HG02678 (cell line): Measurements from ENCODE around the gene ECHS1.
"Not testable (repeated sequence)": the region's sequence is repeated elsewhere in the genome, so short reads cannot be mapped to it uniquely, and the experiment has no call there.

Experiments
- ATAC-seq: cut with Tn5 transposase; IDR thresholded peaks from one replicate; pipeline ENCODE4 v1.9.1; 2021; ENCODE audit warnings: mild to moderate bottlenecking, moderate library complexity; ENCODE audit not compliant: unreplicated experiment

ECHS1 gene

DNA sequence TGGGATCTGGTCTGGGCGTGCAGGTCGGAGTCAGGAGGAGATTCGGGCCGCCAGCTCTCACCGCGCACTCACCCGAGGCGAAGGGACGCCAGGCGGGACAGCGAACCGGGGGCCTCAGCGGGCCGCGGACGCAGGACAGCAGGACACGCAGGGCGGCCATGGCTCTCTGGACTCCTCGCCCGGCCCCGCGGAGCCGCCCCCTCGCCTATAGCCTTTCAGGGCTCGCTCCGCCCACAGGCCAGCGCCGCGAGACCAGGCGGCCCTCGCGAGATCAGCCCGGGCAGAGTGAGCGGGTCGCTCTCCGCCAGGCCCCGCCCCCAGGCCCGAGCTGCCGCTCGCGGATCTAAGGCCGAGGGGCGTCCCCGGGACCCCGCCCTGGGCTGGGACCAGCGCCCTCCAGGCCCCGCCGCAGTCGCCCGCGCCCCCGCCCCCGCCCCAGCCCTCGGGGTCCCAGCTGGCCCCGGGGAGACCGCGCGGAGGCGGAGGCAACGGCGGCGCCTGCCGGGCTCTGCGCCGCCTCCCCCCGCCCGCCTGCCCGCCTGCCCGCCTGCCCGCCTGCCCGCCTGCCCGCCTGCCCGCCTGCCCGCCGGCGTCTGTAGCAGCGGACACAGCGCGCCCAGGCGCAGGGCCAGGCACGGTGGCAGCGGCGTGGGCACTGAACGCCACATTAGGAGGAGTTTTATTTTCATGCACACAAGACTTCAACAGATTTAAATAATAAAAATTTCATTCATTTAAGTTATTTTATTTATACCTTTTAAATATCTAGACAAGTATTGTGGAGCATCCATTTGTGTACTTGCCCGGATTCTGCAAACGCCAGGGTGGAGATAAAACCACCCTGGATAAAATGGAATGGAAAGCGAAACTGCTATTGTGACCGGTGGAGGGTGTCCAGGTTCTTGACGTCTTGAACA lies at the start of gene ECHS1:
Gene ECHS1, minus strand, starts transcription at position 181 of the 917 bp plus-strand sequence. Its CDS starts 21 bp downstream, at position 160.
- peak; percentile 96 for ATAC-seq

DNA sequence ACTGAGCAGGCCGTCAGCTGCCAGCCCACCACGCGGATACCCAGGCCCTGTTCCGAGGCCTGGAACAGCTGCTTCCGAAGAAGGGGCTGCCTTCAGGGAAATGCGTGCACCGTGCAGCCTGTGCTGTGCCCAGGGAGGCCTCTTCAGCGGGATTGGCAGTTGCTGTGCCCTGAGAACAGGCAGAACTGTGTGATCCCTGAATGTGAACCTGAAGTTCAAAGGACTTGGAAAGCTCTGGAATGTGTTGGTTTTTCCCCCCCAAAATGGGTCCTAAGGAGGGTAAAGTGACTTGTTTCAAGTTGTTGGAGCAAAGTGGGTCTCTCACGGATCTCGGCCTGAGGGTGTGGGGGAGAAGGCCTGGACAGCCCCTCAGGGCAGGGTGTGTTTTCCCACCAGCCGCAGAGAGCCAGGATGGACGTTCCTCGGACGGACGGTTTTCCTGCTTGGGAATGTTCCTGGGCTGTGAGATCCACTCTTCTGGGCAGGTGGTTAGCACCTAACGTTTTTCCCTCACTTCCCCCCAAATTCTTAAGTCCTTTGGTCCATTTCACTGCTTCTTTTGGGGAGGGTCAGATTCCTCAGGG lies 49.2 kb upstream of the ECHS1 start:
- no peak for ATAC-seq

DNA sequence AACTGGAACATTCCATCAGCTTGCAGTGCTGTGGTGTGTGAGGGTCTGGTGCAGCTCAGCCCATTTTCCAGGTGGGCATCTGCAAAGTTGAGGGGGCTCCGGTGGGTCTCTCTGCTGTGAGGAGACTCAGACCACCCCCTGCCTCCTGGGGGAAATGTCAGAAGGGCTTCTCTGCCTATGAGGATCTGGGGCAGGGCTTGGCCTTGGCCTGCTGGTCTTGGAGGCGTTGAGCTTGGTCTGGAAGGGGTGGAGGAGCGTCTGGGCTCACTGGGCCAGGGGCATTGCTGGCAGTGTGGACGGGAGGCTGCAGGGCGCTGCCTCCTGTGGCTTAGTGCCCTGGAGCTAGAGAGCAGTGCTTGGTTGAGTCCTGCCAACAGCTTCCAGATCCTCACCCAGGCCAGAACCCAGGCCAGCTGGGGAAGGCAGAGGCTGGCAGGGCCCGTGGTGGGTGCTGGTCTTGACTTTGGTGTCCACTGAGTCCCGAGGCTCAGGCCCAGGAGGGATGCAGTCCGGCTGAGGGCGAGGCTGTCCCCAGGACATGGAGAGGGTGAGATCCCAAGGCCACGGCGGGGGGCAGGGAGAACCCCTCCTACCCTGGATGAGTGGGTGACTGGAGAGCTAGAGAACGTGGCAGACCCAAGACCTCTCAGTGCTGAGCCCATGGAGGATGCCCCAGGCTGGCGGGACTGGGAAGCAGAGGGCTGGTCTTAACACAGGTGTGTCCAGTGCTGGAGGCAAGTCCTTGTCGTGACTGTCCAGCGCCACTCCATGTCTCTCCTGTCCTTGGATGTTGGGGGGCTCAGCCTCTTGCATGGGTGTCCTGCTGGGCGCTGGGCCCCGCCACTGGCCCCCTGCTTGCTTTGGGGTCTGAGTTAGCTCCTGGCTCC lies 48.4 kb upstream of the ECHS1 start:
- ATAC-seq, result no peak

DNA sequence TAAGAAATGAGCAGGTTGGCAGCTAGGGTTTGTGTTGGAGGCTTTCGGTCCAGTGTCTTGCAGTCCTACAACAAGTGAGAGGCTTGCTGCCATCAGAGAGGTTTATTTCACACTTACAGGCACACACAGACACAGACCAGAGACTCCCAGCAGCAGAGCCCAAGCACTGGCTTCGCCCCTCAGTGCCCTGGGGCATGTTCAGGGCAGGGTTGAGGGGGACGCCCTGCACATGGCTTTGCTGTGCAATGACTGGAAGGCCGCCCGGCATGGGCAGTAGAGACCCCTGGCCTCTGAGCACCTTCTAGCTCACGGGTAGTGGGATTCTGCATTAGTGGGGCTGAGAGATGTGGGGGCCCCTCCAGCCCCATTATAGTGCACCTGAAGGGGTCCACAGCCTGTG lies 47.4 kb upstream of the ECHS1 start:
- ATAC-seq, result no peak

DNA sequence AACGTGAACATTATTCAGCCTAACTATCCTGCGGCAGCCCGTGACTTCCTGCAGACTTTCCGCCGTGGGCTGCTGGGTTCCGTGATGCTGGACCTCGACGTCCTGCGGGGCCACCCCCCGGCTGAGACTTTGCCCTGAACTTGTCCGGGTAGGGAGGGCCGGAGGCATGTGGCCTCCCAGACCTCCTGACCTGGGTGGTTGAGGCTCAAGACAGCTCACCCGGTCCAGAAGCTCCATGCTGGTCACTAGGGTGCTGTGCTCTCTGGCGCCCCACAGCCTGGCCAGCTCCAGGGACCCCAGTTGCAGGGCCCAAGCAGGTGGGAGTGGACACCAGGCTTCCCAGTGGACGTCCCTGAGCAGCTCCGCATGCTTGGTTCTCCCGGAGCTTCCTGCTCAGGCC lies 46.9 kb upstream of the ECHS1 start:
- no peak for ATAC-seq

DNA sequence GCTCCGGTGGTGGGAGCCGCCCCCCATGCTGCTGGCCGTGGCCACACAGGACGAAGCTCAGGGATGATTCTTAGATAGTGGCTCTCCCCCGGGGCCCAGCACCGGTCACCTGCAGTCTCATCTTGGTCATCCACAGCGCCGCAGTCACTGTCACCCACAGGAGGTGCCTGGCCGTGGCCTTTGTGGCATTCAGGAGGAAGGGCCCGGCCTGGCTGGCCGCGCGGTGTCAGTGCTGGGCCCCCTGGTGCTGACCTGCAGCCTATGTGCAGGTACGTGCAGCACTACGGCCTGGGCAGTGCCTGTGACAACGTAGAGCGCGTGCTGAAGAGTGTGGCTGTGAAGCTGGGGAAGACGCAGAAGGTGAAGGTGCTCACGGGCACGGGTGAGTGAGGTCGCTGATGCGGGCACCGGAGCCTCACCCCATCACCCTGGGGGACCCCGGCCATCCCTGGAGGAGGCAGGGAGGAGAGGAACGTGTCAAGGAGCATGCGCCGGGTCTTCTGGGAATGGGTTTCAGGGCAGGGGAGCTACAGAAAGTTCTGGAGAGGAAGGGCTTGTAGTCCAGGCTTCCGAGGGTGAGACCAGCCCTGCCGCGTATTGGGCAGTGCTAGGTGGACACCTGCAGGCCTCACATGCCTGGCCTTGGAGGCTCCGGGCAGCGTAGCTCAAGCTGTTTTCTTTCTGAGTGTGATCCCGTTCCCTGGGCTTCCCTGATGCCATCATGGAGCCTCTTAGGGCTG lies 46.2 kb upstream of the ECHS1 start:
- no peak for ATAC-seq

DNA sequence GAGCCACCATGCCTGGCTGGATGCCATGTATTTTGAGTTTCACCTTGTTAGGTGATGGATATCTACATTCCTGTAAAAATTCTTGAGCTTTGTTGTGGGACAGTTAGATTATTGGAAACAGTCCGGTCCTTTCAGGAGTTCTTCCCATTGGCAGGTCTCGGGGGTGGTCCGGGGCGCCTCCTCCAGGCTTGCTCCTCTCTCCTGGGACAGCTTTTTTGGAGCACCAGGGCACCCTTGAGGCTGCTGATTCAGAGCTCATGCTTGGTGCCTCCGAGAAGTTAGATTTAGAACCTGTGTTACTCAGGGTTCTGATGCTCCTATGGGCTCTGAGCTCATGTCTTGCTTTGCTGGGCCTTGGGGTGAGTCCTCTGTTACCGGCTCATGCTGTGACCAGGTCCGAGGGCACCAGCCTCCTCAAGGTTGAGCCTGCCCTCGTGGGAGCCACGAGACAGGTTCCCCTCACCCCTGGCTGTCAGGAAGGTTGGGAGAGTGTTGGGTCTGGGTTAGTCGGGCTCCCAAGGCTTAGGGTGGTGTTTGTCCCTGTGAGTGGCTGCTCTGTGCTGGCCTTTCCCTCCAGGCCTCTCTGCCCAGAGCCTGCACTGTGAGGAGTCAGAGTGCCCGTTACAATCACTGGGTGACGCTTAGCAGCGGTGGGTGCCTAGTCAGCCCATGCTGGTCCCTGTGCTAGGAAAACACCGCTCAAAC lies 45.3 kb upstream of the ECHS1 start:
- no peak for ATAC-seq

DNA sequence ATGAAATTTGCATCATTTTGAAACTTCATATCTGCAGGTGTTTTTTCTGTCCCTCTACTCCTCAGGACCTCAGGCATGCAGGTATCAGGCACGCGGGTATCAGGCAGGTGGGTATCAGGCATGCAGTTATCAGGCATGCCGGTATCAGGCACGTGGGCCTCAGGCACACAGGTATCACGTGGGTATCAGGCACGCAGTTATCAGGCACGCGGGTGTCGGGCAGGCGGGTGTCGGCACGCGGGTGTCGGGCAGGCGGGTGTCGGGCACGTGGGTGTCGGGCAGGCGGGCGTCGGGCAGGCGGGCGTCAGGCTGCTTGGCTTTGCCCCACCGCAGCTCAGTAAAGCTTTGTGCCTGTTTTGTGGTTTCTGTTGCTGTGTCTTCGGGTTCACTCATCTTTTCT lies 42.6 kb upstream of the ECHS1 start:
- no peak for ATAC-seq

DNA sequence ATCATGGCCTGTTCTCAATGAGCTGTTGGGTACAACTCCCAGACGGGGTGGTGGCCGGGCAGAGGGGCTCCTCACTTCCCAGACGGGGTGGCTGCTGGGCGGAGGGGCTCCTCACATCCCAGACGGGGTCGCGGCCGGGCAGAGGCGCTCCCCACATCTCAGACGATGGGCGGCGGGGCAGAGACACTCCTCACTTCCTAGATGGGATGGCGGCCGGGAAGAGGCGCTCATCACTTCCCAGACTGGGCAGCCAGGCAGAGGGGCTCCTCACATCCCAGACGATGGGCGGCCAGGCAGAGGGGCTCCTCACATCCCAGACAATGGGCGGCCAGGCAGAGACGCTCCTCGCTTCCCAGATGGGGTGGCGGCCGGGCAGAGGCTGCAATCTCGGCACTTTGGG lies 41.2 kb upstream of the ECHS1 start:
- not testable (repeated sequence) for ATAC-seq

DNA sequence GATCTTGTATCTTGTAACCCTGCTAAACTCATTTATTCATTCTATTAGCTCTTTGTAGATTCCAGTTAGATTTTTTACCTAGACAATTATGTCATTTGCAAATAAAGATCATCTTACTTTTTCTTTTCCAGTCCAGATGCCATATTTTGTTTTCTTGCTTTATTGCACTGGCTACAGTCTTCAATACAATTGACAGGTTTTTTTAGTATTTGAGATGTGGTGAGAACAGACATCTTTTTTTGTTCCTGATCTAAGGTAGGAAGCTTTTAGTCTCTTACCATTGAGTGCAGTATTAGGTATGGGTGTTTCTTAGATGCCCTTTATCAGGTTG lies 39.2 kb upstream of the ECHS1 start:
- no peak for ATAC-seq

DNA sequence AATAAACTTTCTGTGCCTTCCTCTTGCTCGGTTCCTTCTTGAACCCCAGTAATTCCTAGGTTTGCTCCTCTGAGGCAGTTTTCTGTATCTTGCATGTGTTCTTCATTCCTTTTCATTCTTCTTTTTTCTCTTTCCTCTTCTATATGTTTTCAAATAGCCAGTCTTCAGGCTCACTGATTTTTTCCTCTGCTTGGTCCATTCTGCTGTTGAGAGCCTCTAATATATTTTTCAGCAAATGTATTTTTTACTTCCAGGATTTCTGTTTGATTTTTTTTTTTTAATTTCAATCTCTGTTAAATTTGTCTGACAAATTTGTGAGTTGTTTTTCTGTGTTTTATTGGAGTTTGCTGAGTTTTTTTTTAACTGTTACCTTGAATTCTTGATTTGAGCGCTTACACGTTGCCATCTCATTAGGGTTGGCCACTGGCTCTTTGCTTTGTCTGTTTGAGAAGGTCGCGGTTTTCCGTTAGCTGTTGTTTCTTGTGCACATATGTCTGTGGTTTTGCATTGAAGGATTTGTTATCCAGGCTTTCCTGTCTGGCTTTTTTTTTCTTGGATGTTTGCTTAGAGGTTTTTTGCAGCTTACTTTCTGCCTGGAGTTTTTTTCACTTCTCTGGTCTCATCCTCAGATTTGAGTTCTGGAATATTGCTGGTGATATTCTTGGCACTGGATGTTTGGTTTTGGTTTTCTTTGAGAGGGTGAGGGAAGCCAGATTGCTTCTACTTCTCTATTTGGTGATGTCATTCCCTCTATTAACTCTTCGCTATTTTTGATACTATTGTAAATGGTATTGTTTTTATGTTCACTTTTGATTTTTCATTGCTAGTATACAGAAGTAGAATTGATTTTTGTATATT lies 38.6 kb upstream of the ECHS1 start:
- no peak for ATAC-seq

DNA sequence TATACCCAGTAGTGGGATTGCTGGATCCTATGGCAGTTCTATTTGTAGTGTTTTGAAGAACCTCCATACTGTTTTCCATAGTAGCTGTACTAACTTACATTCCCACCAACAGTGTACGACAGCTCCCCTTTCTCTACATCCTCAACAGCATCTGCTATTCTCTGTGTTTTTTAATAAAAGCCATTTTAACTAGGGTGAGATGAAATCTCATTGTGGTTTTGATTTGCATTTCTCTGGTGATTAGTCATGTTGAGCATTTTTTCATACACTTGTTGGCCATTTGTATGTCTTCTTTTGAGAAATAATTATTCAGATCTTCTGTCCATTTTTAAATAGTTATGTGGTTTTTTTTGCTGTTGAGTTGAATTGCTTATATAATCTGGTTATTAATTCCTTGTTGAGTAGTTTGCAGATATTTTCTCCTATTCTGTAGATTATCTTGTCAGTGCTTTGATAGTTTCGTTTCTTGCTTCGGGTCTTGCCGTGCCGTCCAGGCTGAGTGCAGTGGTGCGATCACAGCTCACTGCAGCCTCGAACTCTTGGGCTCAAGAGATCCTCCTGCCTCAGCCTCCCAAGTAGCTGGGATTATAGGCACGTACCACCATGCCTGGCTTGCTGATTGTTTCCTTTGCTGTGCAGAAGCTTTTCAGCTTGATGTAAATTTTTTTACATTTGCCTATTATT lies 32.8 kb upstream of the ECHS1 start:
- ATAC-seq, result peak; percentile 57

DNA sequence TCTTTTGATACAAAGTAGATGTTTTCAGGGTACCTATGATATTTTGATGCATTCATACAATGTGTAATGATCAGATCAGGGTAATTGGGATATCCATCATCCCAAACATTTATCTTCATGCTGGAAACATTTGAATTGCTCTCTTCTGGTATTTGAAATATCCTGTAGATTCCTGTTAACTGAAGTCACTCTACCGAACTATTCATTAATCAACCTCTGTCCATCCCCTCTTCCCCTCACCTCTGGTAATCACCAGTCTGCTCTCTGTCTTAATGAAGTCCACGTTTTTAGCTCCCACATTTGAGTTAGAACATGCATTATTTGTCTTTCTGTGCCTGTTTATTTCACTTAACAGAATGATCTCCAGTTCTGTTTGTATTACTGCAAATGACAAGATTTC lies 32.1 kb upstream of the ECHS1 start:
- no peak for ATAC-seq

DNA sequence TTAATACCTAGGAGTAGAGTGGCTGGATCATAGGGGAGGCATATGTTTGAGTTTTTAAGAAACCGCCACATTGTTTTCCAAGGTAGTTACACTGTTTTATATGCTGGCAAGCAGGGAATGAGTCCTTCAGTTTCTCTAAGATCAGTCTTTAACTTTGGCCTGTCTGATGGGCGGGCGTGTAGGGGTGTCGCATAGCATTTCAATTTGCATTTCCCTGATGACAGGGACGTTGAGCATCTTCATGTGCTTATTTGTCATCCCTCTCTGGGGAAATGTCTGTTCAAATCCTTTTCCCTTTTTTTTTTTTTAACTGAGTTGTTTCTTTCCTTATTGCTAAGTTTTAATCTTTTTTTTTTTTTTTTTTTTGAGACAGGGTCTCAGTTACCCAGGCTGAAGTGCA lies 30.6 kb upstream of the ECHS1 start:
- ATAC-seq, result no peak

DNA sequence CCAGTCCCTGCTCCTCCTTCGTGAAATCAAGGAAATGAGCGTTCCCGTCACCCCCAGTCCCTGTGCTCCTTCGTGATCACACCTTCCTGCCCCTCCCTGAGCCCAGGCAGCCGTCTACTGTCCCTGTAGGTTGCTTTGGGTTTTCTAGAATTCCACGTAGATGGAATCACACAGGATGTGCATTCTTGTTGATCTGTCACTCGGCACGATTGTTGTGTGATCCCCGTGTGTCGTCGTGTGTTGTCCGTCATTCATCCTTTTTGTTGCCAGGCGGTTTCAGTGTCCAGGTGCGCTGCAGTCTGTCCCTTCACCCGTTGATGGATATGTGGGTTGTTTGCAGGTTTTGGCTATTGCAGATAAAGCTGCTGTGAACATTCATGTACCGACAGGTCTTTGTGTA lies 30.2 kb upstream of the ECHS1 start:
- no peak for ATAC-seq

DNA sequence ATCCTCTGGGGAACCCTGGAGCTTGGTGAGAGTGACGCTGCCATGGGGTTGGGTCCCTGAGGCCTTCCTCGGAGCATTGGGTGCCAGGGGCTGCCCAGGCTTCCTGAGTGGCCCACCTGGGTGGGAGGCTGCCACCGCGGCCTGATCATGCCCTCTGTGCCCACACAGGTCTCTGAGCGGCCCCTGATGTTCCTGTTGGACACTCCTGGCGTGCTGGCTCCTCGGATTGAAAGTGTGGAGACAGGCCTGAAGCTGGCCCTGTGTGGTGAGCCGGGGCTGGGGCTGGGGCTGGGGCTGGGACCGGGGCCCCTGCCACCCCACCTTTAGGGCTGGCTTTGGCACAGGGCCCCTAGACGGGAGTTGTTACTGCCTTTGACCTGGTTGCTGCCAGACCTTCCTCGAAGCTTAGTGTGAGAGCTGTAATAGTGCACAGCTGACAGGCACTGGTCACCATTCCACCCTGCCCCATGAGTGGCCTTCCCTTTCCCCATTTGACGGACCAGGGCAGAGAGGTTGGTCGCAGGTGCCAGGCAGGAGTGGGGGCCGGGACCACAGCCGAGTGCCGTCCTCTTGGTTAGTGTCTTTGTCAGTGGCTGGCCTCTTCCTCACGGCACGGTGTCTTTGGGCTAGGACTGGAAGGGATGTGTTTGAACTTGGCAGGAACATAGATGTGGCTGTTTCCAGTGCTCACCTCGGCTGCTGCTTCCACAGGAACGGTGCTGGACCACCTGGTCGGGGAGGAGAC lies 29.0 kb upstream of the ECHS1 start:
- no peak for ATAC-seq

DNA sequence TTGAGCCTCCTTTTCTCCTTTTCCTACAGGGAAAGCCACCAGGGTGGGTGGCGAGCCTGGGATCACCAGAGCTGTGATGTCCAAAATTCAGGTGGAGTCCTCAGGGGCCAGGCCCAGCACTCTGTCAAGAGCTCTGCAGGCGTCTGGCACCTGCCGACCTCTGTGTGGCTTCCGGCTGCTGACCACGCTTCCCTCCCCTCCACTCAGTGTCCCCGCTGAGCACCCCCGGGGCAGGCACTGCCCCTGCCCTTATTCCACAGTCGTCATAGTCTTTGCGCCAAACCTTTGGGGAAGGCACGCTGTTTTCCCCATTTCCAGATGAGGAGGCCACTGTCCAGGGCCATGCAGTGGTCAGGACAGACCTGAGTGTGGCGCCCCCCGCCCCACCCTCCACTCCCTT lies 28.3 kb upstream of the ECHS1 start:
- ATAC-seq, result no peak
